Smooth muscle cell (in vitro differentiated cells): Measurements from ENCODE around the gene KDM4E. TPM values are rescaled to one million over a fixed set of nuclear protein-coding genes. Genes with fewer than 3 reads are reported as not detected.
A peak's percentile ranks its signal among the peaks of the same experiment; 100 is the strongest.
"Not testable (repeated sequence)": the region's sequence is repeated elsewhere in the genome, so short reads cannot be mapped to it uniquely, and the experiment has no call there.

Experiments used
- DNase-seq: peaks from one replicate; lab custom pipeline; 2025; ENCODE audit not compliant: unreplicated experiment; lab: John Stamatoyannopoulos, UW
- H2AFZ ChIP-seq: fragments of 200-600 bp; sonication (generic); 2 replicates; pipeline ENCODE4 v1.6.0; 2016; ENCODE audit warnings: antibody characterized with exemption, low read depth, mild to moderate bottlenecking
- H3F3A ChIP-seq: fragments of 200-600 bp; sonication (generic); 2 replicates; pipeline ENCODE4 v1.6.0; 2017; ENCODE audit warnings: antibody characterized with exemption, low read depth
- H3K27ac ChIP-seq: fragments of 200-600 bp; sonication (generic); 2 replicates; pipeline ENCODE4 v1.5.1; 2016; ENCODE audit warnings: low read depth, mild to moderate bottlenecking
- H3K27me3 ChIP-seq: fragments of 200-600 bp; sonication (generic); 2 replicates; pipeline ENCODE4 v1.6.1; 2016; ENCODE audit warnings: low read depth, mild to moderate bottlenecking
- H3K36me3 ChIP-seq: fragments of 200-600 bp; sonication (generic); 2 replicates; pipeline ENCODE4 v1.5.1; 2016; ENCODE audit warnings: low read depth
- H3K4me1 ChIP-seq: fragments of 200-600 bp; sonication (generic); 2 replicates; pipeline ENCODE4 v1.5.1; 2016; ENCODE audit warnings: low read depth
- H3K4me2 ChIP-seq: fragments of 200-600 bp; sonication (generic); 2 replicates; pipeline ENCODE4 v1.6.0; 2016; ENCODE audit warnings: mild to moderate bottlenecking
- H3K4me3 ChIP-seq: fragments of 200-600 bp; sonication (generic); 2 replicates; pipeline ENCODE4 v1.5.1; 2016; ENCODE audit warnings: mild to moderate bottlenecking
- H3K79me2 ChIP-seq: fragments of 200-600 bp; sonication (generic); 2 replicates; pipeline ENCODE4 v1.6.0; 2016; ENCODE audit warnings: low read depth, mild to moderate bottlenecking
- H3K9ac ChIP-seq: fragments of 200-600 bp; sonication (generic); 2 replicates; pipeline ENCODE4 v1.6.0; 2016; ENCODE audit warnings: low read depth
- H3K9me3 ChIP-seq: fragments of 200-600 bp; sonication (generic); replicated peaks from 2 replicates; pipeline ENCODE4 v1.5.1; 2016; ENCODE audit warnings: low read depth
- H4K20me1 ChIP-seq: fragments of 200-600 bp; sonication (generic); 2 replicates; pipeline ENCODE4 v1.6.0; 2016; ENCODE audit warnings: low read depth
- CTCF ChIP-seq: fragments of 200-600 bp; sonication (generic); IDR thresholded peaks from 2 replicates; pipeline ENCODE4 v1.5.1; 2017; ENCODE audit warnings: borderline replicate concordance, mild to moderate bottlenecking, antibody characterized with exemption; ENCODE audit not compliant: insufficient read depth, poor library complexity, severe bottlenecking
- WGBS: methylation state at CpG from one replicate; pipeline ENCODE4 v1.1.7; 2016; ENCODE audit warnings: low lambda C conversion rate; 5-methylcytosine and 5-hydroxymethylcytosine counted together
- polyA plus RNA-seq: library from polyadenylated mRNA; unstranded; fragments of >200 nt; fragmentation: Nextera tagmentation; extraction: Ambion mirVana; gene quantifications from 2 replicates; pipeline ENCODE4 v1.2.1, GENCODE V29; 2016
- total RNA-seq: library from RNA; depleted of rRNA; stranded (reverse); fragments of >200 nt; gene quantifications from 2 replicates; pipeline ENCODE4 v1.2.3, GENCODE V29; 2014

Gene KDM4E
- total and polyA plus RNA-seq, 2 experiments from 2014 or later, result not detected

GRCh38 chr11:95042239-95042638, 17.2 kb downstream of the KDM4E start:
- no peaks in the 10 kb centered on the region for H4K20me1 ChIP-seq
- no peaks in the 10 kb centered on the region for H3K27me3 ChIP-seq
- WGBS, result 100% methylated on average over 1 of the region's 1 CpG
- no peak for TF ChIP-seq CTCF
- no peak overlapping the region for H3K4me3 ChIP-seq
- H3K4me1 ChIP-seq, result no peaks in the 10 kb centered on the region
- H2AFZ ChIP-seq, result no peak overlapping the region
- H3K4me2 ChIP-seq, result no peak overlapping the region
- H3K9ac ChIP-seq, result no peak overlapping the region
- no peaks in the 10 kb centered on the region for H3K79me2 ChIP-seq
- no peak overlapping the region for H3K27ac ChIP-seq
- DNase-seq, result no peak
- no peaks in the 10 kb centered on the region for H3K9me3 ChIP-seq
- H3F3A ChIP-seq, result peaks cover 3% of the 10 kb centered on the region
- no peaks in the 10 kb centered on the region for H3K36me3 ChIP-seq

- no peak overlapping the region for H3K9ac ChIP-seq
- no peaks in the 10 kb centered on the region for H3K79me2 ChIP-seq
- peak overlapping the region; percentile 45 for H3K4me2 ChIP-seq
- H3K36me3 ChIP-seq, result no peaks in the 10 kb centered on the region
- H3F3A ChIP-seq, result peaks cover 3% of the 10 kb centered on the region
- H3K9me3 ChIP-seq, result no peaks in the 10 kb centered on the region
- no peak for DNase-seq
- no peaks in the 10 kb centered on the region for H3K27me3 ChIP-seq
- H3K4me3 ChIP-seq, result no peak overlapping the region
- no peaks in the 10 kb centered on the region for H4K20me1 ChIP-seq
- 83% methylated on average over 3 of the region's 3 CpGs for WGBS
- no peaks in the 10 kb centered on the region for H3K4me1 ChIP-seq
- TF ChIP-seq CTCF, result no peak
- no peak overlapping the region for H3K27ac ChIP-seq
- no peak overlapping the region for H2AFZ ChIP-seq
These were observed 17.8 kb downstream of the KDM4E start for GRCh38 chr11:95042906-95043305.

- no peaks in the 10 kb centered on the region for H3K36me3 ChIP-seq
- no peaks in the 10 kb centered on the region for H3K27me3 ChIP-seq
- H3K4me1 ChIP-seq, result no peaks in the 10 kb centered on the region
- peak overlapping the region; percentile 26 for H2AFZ ChIP-seq
- no peak overlapping the region for H3K4me3 ChIP-seq
- no peak for DNase-seq
- WGBS, result 28% methylated on average over 4 of the region's 4 CpGs
- peak overlapping the region; percentile 45 for H3K4me2 ChIP-seq
- no peaks in the 10 kb centered on the region for H4K20me1 ChIP-seq
- no peaks in the 10 kb centered on the region for H3K79me2 ChIP-seq
- H3F3A ChIP-seq, result peaks cover 3% of the 10 kb centered on the region
- no peak for TF ChIP-seq CTCF
- H3K9ac ChIP-seq, result no peak overlapping the region
- no peaks in the 10 kb centered on the region for H3K9me3 ChIP-seq
- no peak overlapping the region for H3K27ac ChIP-seq
These were observed 19.0 kb downstream of the KDM4E start for GRCh38 chr11:95044010-95044409.

GRCh38 chr11:95045812-95046211, 20.8 kb downstream of the KDM4E start:
- Histone ChIP-seq H3K27ac (no peak overlapping the region), H3K4me3 (no peak overlapping the region), H3K9me3 (no peaks in the 10 kb centered on the region), H3K79me2 (no peaks in the 10 kb centered on the region), H3F3A (peaks cover 3% of the 10 kb centered on the region), H3K4me1 (no peaks in the 10 kb centered on the region), H4K20me1 (no peaks in the 10 kb centered on the region), H2AFZ (peak overlapping the region; percentile 21), H3K27me3 (no peaks in the 10 kb centered on the region), H3K9ac (no peak overlapping the region), H3K4me2 (no peak overlapping the region), H3K36me3 (no peaks in the 10 kb centered on the region)
- DNase-seq, result no peak
- no peak for TF ChIP-seq CTCF

- WGBS, result 83% methylated on average over 3 of the region's 3 CpGs
- H3K27me3 ChIP-seq, H3K4me3 ChIP-seq, H3K4me1 ChIP-seq, H2AFZ ChIP-seq, H3K79me2 ChIP-seq, H3K9ac ChIP-seq, H3K9me3 ChIP-seq, H3F3A ChIP-seq, H3K4me2 ChIP-seq, H4K20me1 ChIP-seq, DNase-seq, H3K36me3 ChIP-seq, H3K27ac ChIP-seq: not testable (repeated sequence)
These were observed 24.1 kb downstream of the KDM4E start, which contains the start of gene KDM4F for GRCh38 chr11:95049122-95049521. TSS of gene KDM4F (plus strand) at chr11:95049422.
